ENCODE measurements around the gene PIGQ.

PIGQ gene

DNA sequence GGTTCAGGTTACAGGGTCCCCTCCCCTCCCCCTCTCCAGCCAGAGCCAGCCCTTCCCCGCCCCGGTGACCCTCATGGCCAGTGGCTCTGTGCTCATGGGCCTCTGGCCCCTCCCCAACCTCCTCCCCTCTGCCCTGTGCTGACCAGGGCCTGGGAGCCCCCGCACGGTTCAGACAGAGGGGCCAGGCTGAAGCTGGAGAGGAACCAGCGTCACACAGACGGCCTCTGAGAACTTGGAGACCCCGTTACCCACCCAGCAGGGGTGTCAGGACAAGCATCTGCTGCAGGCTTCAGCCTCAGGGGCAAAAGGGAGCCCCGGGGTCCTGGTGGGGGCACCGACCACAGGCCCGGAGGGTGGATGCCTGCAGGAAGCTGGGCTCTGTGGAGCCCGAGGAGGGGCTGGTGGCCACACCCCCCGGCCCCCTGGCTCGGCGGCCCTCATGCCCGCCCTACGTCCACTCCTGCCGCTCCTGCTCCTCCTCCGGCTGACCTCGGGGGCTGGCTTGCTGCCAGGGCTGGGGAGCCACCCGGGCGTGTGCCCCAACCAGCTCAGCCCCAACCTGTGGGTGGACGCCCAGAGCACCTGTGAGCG lies 61.1 kb downstream of the PIGQ start, which contains the start of gene WFIKKN1:
Gene WFIKKN1 (plus strand): TSS at position 171 of the 591 bp plus-strand sequence. CDS start 269 bp downstream, at position 440.
- no peak for DNase-seq

DNA sequence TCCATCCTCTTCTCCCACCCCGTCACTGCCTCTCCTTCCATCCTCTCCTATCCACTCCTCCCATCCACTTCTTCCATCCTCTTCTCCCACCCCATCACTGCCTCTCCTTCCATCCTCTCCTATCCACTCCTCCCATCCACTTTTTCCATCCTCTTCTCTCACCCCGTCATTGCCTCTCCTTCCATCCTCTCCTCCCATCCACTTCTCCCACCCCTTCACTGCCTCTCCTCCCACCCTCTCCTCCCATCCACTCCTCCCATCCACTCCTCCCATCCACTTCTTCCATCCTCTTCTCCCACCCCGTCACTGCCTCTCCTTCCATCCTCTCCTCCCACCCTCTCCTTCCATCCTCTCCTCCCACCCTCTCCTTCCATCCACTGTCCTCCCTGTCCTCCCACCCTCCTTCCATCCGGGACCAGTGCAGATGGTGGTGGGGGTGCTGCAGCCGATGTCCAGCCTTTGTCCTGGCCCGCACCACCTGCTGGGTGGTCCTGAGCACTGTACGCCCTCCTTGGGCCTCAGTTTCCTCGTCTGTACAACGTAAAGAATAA lies 62.1 kb downstream of the PIGQ start:
- DNase-seq: no peak

DNA sequence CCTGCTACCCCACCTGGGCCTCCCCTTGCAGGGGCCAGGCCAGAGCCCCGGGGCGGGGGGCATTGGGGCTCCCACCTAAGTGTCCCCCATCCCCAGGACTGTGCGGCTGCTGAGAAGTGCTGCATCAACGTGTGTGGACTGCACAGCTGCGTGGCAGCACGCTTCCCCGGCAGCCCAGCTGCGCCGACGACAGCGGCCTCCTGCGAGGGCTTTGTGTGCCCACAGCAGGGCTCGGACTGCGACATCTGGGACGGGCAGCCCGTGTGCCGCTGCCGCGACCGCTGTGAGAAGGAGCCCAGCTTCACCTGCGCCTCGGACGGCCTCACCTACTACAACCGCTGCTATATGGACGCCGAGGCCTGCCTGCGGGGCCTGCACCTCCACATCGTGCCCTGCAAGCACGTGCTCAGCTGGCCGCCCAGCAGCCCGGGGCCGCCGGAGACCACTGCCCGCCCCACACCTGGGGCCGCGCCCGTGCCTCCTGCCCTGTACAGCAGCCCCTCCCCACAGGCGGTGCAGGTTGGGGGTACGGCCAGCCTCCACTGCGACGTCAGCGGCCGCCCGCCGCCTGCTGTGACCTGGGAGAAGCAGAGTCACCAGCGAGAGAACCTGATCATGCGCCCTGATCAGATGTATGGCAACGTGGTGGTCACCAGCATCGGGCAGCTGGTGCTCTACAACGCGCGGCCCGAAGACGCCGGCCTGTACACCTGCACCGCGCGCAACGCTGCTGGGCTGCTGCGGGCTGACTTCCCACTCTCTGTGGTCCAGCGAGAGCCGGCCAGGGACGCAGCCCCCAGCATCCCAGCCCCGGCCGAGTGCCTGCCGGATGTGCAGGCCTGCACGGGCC lies 62.9 kb downstream of the PIGQ start:
- DNase-seq: no peak

DNA sequence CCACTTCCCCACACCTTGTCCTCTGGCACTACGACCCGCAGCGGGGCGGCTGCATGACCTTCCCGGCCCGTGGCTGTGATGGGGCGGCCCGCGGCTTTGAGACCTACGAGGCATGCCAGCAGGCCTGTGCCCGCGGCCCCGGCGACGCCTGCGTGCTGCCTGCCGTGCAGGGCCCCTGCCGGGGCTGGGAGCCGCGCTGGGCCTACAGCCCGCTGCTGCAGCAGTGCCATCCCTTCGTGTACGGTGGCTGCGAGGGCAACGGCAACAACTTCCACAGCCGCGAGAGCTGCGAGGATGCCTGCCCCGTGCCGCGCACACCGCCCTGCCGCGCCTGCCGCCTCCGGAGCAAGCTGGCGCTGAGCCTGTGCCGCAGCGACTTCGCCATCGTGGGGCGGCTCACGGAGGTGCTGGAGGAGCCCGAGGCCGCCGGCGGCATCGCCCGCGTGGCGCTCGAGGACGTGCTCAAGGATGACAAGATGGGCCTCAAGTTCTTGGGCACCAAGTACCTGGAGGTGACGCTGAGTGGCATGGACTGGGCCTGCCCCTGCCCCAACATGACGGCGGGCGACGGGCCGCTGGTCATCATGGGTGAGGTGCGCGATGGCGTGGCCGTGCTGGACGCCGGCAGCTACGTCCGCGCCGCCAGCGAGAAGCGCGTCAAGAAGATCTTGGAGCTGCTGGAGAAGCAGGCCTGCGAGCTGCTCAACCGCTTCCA lies 63.7 kb downstream of the PIGQ start:
- no peak for DNase-seq

Measured in CD4-positive, alpha-beta T cell treated with Interleukin-4 for 4 hours (primary cell).